H9 (cell line): ENCODE data around the gene TMEM156. TPM values are rescaled to one million over a fixed set of nuclear protein-coding genes. Genes with fewer than 3 reads are reported as not detected.

Experiments
- DNase-seq: peaks from one replicate; pipeline ENCODE4 v3.0.0-alpha.2; 2017
- H2AFZ ChIP-seq: one replicate; pipeline ENCODE4 v1.6.1; 2013; ENCODE audit warnings: mild to moderate bottlenecking, low read length, control low read depth, moderate library complexity
- H2AK5ac ChIP-seq: 2 replicates; pipeline ENCODE4 v1.6.1; 2013; ENCODE audit warnings: low read length, control low read depth, mixed read lengths; ENCODE audit not compliant: insufficient read length
- H2BK120ac ChIP-seq: one replicate; pipeline ENCODE4 v1.6.1; 2013; ENCODE audit warnings: low read depth, mild to moderate bottlenecking, low read length, control low read depth, inconsistent platforms; ENCODE audit not compliant: poor library complexity, severe bottlenecking
- H2BK12ac ChIP-seq: 2 replicates; pipeline ENCODE4 v1.6.1; 2013; ENCODE audit warnings: low read length, control low read depth, mixed read lengths, low read depth; ENCODE audit not compliant: insufficient read length
- H2BK15ac ChIP-seq: 2 replicates; pipeline ENCODE4 v1.6.1; 2013; ENCODE audit warnings: low read depth, low read length, control low read depth
- H2BK20ac ChIP-seq: one replicate; pipeline ENCODE4 v1.6.1; 2013; ENCODE audit warnings: low read depth, mild to moderate bottlenecking, low read length, control low read depth, inconsistent platforms; ENCODE audit not compliant: poor library complexity, severe bottlenecking
- H2BK5ac ChIP-seq: 2 replicates; pipeline ENCODE4 v1.6.1; 2013; ENCODE audit warnings: low read length, control low read depth, mixed read lengths; ENCODE audit not compliant: insufficient read length
- H3K14ac ChIP-seq: 2 replicates; pipeline ENCODE4 v1.6.1; 2013; ENCODE audit warnings: low read length, control low read depth; ENCODE audit not compliant: insufficient read depth
- H3K18ac ChIP-seq: 2 replicates; pipeline ENCODE4 v1.6.1; 2013; ENCODE audit warnings: low read depth, mild to moderate bottlenecking, mixed read lengths, low read length, control low read depth; ENCODE audit not compliant: insufficient read length
- H3K23ac ChIP-seq: 2 replicates; pipeline ENCODE4 v1.6.1; 2013; ENCODE audit warnings: low read length, control low read depth, mixed read lengths, low read depth; ENCODE audit not compliant: insufficient read length
- H3K23me2 ChIP-seq: 2 replicates; pipeline ENCODE4 v1.6.1; 2013; ENCODE audit warnings: low read depth, mild to moderate bottlenecking, mixed read lengths, low read length, control low read depth; ENCODE audit not compliant: insufficient read length, poor library complexity, severe bottlenecking
- H3K27ac ChIP-seq: 2 replicates; pipeline ENCODE4 v1.5.1; 2013; ENCODE audit warnings: low read length, control low read depth, mixed read lengths, low read depth; ENCODE audit not compliant: insufficient read length
- H3K27me3 ChIP-seq: 2 replicates; pipeline ENCODE4 v1.6.1; 2013; ENCODE audit warnings: low read length, control low read depth, inconsistent platforms; ENCODE audit not compliant: insufficient read depth
- H3K4ac ChIP-seq: 2 replicates; pipeline ENCODE4 v1.6.1; 2013; ENCODE audit warnings: low read depth, mild to moderate bottlenecking, control low read depth, inconsistent platforms, low read length, moderate library complexity
- H3K4me1 ChIP-seq: 2 replicates; pipeline ENCODE4 v1.6.1; 2013; ENCODE audit warnings: low read length, control low read depth, inconsistent platforms; ENCODE audit not compliant: insufficient read depth
- H3K4me2 ChIP-seq: 2 replicates; pipeline ENCODE4 v1.6.1; 2013; ENCODE audit warnings: low read length, control low read depth, mixed read lengths; ENCODE audit not compliant: insufficient read length, insufficient read depth
- H3K56ac ChIP-seq: 2 replicates; pipeline ENCODE4 v1.6.1; 2013; ENCODE audit warnings: low read depth, mild to moderate bottlenecking, mixed read lengths, low read length, control low read depth; ENCODE audit not compliant: insufficient read length
- H3K79me1 ChIP-seq: 2 replicates; pipeline ENCODE4 v1.6.1; 2013; ENCODE audit warnings: low read depth, mild to moderate bottlenecking, moderate library complexity, low read length, control low read depth, inconsistent platforms; ENCODE audit not compliant: insufficient read depth, poor library complexity, severe bottlenecking
- H3K79me2 ChIP-seq: 2 replicates; pipeline ENCODE4 v1.6.1; 2013; ENCODE audit warnings: low read length, control low read depth, inconsistent platforms; ENCODE audit not compliant: insufficient read depth
- H3K9ac ChIP-seq: 2 replicates; pipeline ENCODE4 v1.6.1; 2013; ENCODE audit warnings: low read length, control low read depth, mixed read lengths; ENCODE audit not compliant: insufficient read length; ENCODE audit errors: extremely low read depth
- H3K9me3 ChIP-seq: one replicate; pipeline ENCODE4 v1.6.1; 2013; ENCODE audit warnings: low read depth, low read length, inconsistent platforms; ENCODE audit not compliant: control insufficient read depth
- H3T11ph ChIP-seq: one replicate; pipeline ENCODE4 v1.6.1; 2013; ENCODE audit warnings: mild to moderate bottlenecking, low read length, control low read depth, inconsistent platforms
- H4K20me1 ChIP-seq: one replicate; pipeline ENCODE4 v1.6.1; 2013; ENCODE audit not compliant: control insufficient read depth, insufficient read length, insufficient read depth
- H4K5ac ChIP-seq: 2 replicates; pipeline ENCODE4 v1.6.1; 2013; ENCODE audit warnings: low read depth, mild to moderate bottlenecking, mixed read lengths, low read length, control low read depth; ENCODE audit not compliant: insufficient read length
- H4K8ac ChIP-seq: replicated peaks from 2 replicates; pipeline ENCODE4 v1.6.1; 2013; ENCODE audit warnings: low read length, control low read depth, mixed read lengths, low read depth; ENCODE audit not compliant: insufficient read length
- H4K91ac ChIP-seq: 2 replicates; pipeline ENCODE4 v1.6.1; 2013; ENCODE audit warnings: low read depth, mild to moderate bottlenecking, moderate library complexity, mixed read lengths, low read length, control low read depth; ENCODE audit not compliant: insufficient read length
- H3K27ac Mint-ChIP-seq, 3 experiments: 2 replicates in 2 of 3; 3 replicates in 1 of 3; pipeline ENCODE4 v1.8.0; 2020 to 2021; ENCODE audit warnings: mixed read lengths in 3 of 3, mild to moderate bottlenecking in 1 of 3, moderate library complexity in 1 of 3
- H3K27me3 Mint-ChIP-seq: 2 replicates; pipeline ENCODE4 v1.8.0; 2021; ENCODE audit warnings: low read depth, mild to moderate bottlenecking, moderate library complexity, mixed read lengths
- H3K36me3 Mint-ChIP-seq, 3 experiments: 2 replicates in 2 of 3; 3 replicates in 1 of 3; pipeline ENCODE4 v1.8.0; 2020 to 2021; ENCODE audit warnings: low read depth in 3 of 3, mixed read lengths in 3 of 3; ENCODE audit not compliant: insufficient read depth in 1 of 3
- H3K4me1 Mint-ChIP-seq, 2 experiments: 2 replicates each; pipeline ENCODE4 v1.8.0; 2020; ENCODE audit warnings: mixed read lengths in 2 of 2
- H3K4me3 Mint-ChIP-seq, 2 experiments: 2 replicates in 1 of 2; 3 replicates in 1 of 2; pipeline ENCODE4 v1.8.0; 2020 to 2021; ENCODE audit warnings: mild to moderate bottlenecking in 2 of 2, mixed read lengths in 2 of 2, moderate library complexity in 1 of 2
- H3K9me3 Mint-ChIP-seq, 2 experiments: 2 replicates in 1 of 2; 3 replicates in 1 of 2; pipeline ENCODE4 v1.8.0; 2020; ENCODE audit warnings: mild to moderate bottlenecking in 2 of 2, mixed read lengths in 2 of 2, moderate library complexity in 1 of 2
- CTCF ChIP-seq: fragments of 200-600 bp; sonication (generic); conservative IDR thresholded peaks from 3 replicates; pipeline ENCODE4 v1.8.0; 2021; ENCODE audit warnings: antibody characterized with exemption, mild to moderate bottlenecking
- WGBS: extraction: QIAGEN DNeasy Blood & Tissue Kit; methylation state at CpG from one replicate; pipeline ENCODE4 v1.1.7; 2013; ENCODE audit warnings: missing lambda C conversion rate, low lambda C conversion rate, mixed read lengths; ENCODE audit not compliant: insufficient read length; ENCODE audit errors: extremely low coverage; 5-methylcytosine and 5-hydroxymethylcytosine counted together
- total RNA-seq: library from RNA; stranded (reverse); gene quantifications from 2 replicates; pipeline ENCODE4 v1.2.1, GENCODE V29; 2021

Gene TMEM156
- total RNA-seq, 1 experiment from 2014 or later: not detected

GRCh38 chr4:39043058-39043860 lies 11.1 kb upstream of the TMEM156 start:
- Histone ChIP-seq H3K79me2 (no peaks in the 10 kb centered on the region), H4K8ac (no peak overlapping the region), H4K5ac (no peak overlapping the region), H3K27me3 (no peaks in the 10 kb centered on the region), H2BK20ac (no peak overlapping the region), H2AK5ac (no peak overlapping the region), H3K14ac (no peak overlapping the region), H4K20me1 (no peaks in the 10 kb centered on the region), H3K23me2 (peaks cover 5% of the 10 kb centered on the region), H2AFZ (no peak overlapping the region), H3K18ac (no peak overlapping the region), H2BK12ac (no peak overlapping the region), H2BK15ac (no peak overlapping the region), H2BK120ac (no peak overlapping the region), H3K56ac (no peak overlapping the region), H3K4me2 (peak overlapping the region; percentile 72), H3K27ac (no peak overlapping the region), H3T11ph (no peak overlapping the region), H3K4me1 (peaks cover 2% of the 10 kb centered on the region; the same call in 1 of the 2 replicates), H2BK5ac (no peak overlapping the region), H3K9me3 (no peaks in the 10 kb centered on the region), H3K23ac (no peak overlapping the region), H3K4ac (no peak overlapping the region), H4K91ac (no peak overlapping the region), H3K9ac (no peak overlapping the region), H3K79me1 (no peaks in the 10 kb centered on the region)
- WGBS: no CpG with 5 or more reads among the region's 10 CpGs
- Mint-ChIP-seq H3K4me3 (peak overlapping the region; percentile 81 to 92), H3K27ac (peak overlapping the region in 1 of 3 experiments; percentile 2; a peak in 2 of 7 replicates), H3K36me3 (peaks cover 0 to 2% (median 0%) of the 10 kb centered on the region in 3 experiments; a peak in 1 of 7 replicates), H3K9me3 (no peaks in the 10 kb centered on the region; a peak in 1 of 5 replicates), H3K27me3 (no peaks in the 10 kb centered on the region), H3K4me1 (peaks cover 22 to 24% of the 10 kb centered on the region in 2 experiments)
- TF ChIP-seq CTCF: no peak
- no peak for DNase-seq
